Cardiac muscle cell (in vitro differentiated cells and primary cell): ENCODE results near the gene POMT2. TPM values are rescaled to one million over a fixed set of nuclear protein-coding genes. Genes with fewer than 3 reads are reported as not detected.

Source experiments
- DNase-seq, 2 donors: peaks; one replicate each; pipeline versions ENCODE4 v3.0.0 to v3.0.0-alpha.2; 2010 to 2017; ENCODE audit warnings: low read depth in 1 of 2, low spot score in 1 of 2
- H3K27ac ChIP-seq: fragments of 200-600 bp; sonication (generic); 2 replicates; pipeline ENCODE4 v1.5.1; 2016
- H3K27me3 ChIP-seq: fragments of 200-600 bp; sonication (generic); 2 replicates; pipeline ENCODE4 v1.6.0; 2016; ENCODE audit warnings: control low read depth
- H3K36me3 ChIP-seq: fragments of 200-600 bp; sonication (generic); 2 replicates; pipeline ENCODE4 v1.5.1; 2016; ENCODE audit warnings: control low read depth
- H3K4me1 ChIP-seq: fragments of 200-600 bp; sonication (generic); 2 replicates; pipeline ENCODE4 v1.8.1; 2017; ENCODE audit warnings: low read depth, mild to moderate bottlenecking, mixed run types
- H3K4me3 ChIP-seq: fragments of 200-600 bp; sonication (generic); 2 replicates; pipeline ENCODE4 v1.5.1; 2016; ENCODE audit warnings: mild to moderate bottlenecking
- H3K9me3 ChIP-seq: fragments of 200-600 bp; sonication (generic); 2 replicates; pipeline ENCODE4 v1.5.1; 2017; ENCODE audit warnings: low read depth, mild to moderate bottlenecking, control low read depth
- polyA plus RNA-seq: library from polyadenylated mRNA; unstranded; fragments of >200 nt; fragmentation: Nextera tagmentation; extraction: Ambion mirVana; gene quantifications from 2 replicates; pipeline ENCODE4 v1.2.1, GENCODE V29; 2016
- total RNA-seq: library from RNA; depleted of rRNA; stranded (reverse); fragments of >200 nt; gene quantifications from 2 replicates; pipeline ENCODE4 v1.2.3, GENCODE V29; 2016
- TF ChIP-seq, protein P1 (sequence below): IDR thresholded peaks from 2 replicates; pipeline ENCODE4 v1.5.1; 2012; ENCODE audit warnings: low read depth, mild to moderate bottlenecking, low read length

Gene POMT2
- total and polyA plus RNA-seq, 2 experiments from 2014 or later: 29.2 to 40.8 TPM

DNA sequence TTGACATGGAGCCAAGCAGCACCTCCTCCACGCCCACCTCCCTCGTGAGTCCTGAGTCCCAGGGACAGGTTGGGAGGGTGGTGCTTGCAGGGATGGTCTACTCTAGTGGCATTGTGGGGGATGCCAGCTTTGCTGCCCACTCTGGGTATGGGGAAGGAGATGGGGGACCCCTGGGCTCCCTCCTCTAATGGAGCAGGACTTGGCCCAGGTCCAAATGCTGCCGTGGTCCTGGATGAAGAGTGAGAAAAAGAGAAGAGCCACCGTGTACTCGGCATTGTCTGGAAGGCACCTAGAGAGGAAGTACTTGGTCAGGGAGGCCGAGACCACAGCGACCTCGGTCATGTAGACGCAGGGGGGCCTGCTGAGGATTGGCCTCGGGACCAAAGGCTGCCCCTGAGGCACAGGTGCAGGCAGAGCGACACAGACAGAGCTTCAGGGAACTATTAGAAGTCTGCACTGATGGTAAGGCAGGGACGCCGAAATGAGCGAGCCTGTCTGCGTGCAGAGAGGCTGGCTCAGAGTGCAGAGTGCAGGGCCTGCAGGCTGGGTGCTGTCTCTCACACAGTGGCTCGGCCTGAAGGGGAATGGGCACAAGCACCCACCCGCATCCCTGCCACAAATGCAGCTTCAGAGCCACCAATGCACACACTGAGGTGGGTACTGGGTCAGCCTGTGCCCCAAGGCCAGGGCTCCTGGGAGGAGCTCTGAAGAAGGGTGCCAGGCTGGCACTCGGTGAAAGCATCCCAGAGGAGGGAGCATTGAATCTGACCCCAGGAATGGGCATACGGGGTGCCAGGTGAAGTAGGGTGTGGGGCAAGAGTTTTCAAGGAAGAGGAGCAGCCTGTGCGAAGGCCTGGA, 67.1 kb downstream of the POMT2 start:
- H3K9me3 ChIP-seq: no peaks in the 10 kb centered on the region
- DNase-seq: no peak
- no peak overlapping the region for H3K4me3 ChIP-seq
- H3K4me1 ChIP-seq: no peaks in the 10 kb centered on the region
- H3K27ac ChIP-seq: no peak overlapping the region
- H3K27me3 ChIP-seq: no peaks in the 10 kb centered on the region
- no peaks in the 10 kb centered on the region for H3K36me3 ChIP-seq
- TF ChIP-seq, protein P1, sequence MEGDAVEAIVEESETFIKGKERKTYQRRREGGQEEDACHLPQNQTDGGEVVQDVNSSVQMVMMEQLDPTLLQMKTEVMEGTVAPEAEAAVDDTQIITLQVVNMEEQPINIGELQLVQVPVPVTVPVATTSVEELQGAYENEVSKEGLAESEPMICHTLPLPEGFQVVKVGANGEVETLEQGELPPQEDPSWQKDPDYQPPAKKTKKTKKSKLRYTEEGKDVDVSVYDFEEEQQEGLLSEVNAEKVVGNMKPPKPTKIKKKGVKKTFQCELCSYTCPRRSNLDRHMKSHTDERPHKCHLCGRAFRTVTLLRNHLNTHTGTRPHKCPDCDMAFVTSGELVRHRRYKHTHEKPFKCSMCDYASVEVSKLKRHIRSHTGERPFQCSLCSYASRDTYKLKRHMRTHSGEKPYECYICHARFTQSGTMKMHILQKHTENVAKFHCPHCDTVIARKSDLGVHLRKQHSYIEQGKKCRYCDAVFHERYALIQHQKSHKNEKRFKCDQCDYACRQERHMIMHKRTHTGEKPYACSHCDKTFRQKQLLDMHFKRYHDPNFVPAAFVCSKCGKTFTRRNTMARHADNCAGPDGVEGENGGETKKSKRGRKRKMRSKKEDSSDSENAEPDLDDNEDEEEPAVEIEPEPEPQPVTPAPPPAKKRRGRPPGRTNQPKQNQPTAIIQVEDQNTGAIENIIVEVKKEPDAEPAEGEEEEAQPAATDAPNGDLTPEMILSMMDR: no peak

DNA sequence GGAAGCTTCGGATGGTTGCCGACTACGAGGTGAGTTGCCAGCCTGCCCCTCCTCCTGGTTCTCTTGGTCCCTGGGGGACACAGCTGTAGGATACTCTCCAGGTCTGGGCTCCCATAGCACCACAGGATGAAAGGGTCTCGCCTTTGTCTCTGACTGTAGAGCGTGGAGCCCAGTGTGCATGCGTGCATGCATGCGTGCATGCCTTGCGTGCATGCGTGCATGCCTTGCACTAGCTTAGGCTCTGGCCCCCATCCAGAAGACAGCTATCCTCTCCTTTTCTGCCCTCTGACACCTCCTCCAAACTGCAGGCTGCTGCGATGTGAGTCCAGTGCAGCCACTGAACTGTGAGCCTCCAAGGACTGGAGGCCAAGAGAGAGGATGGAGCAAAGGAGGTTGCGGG, 68.8 kb downstream of the POMT2 start:
- Histone ChIP-seq H3K4me1 (no peaks in the 10 kb centered on the region), H3K36me3 (no peaks in the 10 kb centered on the region), H3K27ac (no peak overlapping the region), H3K4me3 (no peak overlapping the region), H3K9me3 (no peaks in the 10 kb centered on the region), H3K27me3 (no peaks in the 10 kb centered on the region)
- no peak for DNase-seq
- TF ChIP-seq, protein P1: no peak

DNA sequence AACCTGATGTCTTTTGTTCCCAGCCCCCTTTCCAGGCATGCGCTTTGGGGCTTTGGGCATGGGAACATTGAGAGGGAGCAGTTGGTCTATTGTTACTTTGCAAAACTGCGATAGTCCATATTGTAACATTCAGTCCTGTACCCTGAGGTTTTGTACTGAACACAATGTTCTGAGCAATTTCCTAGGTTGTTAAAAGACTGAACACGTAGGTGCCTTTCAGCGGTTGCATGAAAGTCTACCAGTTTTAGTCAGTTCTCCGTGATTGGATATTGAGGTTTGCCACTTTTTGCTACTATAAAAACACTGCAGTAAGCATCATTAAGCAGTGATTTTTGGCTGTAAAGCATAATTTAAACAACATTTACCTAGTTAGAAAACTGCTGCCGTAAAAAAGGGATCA, 69.8 kb downstream of the POMT2 start:
- no peak overlapping the region for H3K4me3 ChIP-seq
- H3K9me3 ChIP-seq: no peaks in the 10 kb centered on the region
- no peak for DNase-seq
- no peaks in the 10 kb centered on the region for H3K36me3 ChIP-seq
- TF ChIP-seq, protein P1: no peak
- H3K27me3 ChIP-seq: no peaks in the 10 kb centered on the region
- no peaks in the 10 kb centered on the region for H3K4me1 ChIP-seq
- H3K27ac ChIP-seq: no peak overlapping the region

DNA sequence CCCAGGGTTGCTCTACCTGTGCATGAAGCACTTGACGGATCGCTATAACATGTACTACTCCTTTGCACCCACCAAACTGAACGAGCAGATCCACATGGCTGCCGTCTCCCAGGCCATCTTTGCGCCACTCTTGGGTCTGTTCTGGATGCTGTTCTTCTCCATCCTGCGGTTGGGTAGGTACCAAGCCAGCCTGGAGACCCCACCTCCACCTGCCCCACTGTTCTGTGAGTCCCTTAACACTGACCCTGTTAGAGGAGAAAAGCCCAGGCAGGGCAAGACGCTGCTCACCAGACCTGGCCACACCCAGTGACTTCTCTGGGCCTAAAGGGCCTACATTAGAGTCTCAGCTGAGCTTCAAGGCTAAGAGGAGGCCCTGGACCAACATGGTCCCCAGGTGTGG, 71.4 kb downstream of the POMT2 start:
- Histone ChIP-seq H3K36me3 (no peaks in the 10 kb centered on the region), H3K27me3 (no peaks in the 10 kb centered on the region), H3K9me3 (no peaks in the 10 kb centered on the region), H3K4me3 (no peak overlapping the region), H3K27ac (no peak overlapping the region), H3K4me1 (no peaks in the 10 kb centered on the region)
- DNase-seq: no peak
- TF ChIP-seq, protein P1: no peak

DNA sequence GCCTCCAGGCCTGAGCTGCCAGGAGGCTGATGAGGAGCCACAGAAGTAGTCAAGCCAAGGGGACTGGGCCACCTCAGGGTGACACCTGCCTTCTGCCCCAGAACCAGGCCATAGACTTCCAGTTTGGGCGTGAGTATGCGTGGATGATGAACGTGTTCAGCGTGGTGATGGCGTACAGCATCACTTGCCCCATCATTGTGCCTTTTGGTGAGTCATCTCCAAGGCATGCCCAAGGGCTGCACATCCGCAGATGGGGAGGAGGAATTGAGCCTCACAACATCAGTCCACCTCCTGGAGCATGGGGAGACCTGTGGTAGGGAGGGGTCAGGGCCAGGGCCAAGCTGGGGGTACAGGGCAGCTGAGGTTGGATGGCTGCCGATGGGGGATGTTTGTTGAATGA, 72.0 kb downstream of the POMT2 start:
- TF ChIP-seq, protein P1: no peak
- no peak for DNase-seq
- H3K4me3 ChIP-seq: no peak overlapping the region
- H3K4me1 ChIP-seq: no peaks in the 10 kb centered on the region
- no peaks in the 10 kb centered on the region for H3K36me3 ChIP-seq
- H3K27ac ChIP-seq: no peak overlapping the region
- H3K27me3 ChIP-seq: no peaks in the 10 kb centered on the region
- no peaks in the 10 kb centered on the region for H3K9me3 ChIP-seq
